Breast epithelium (tissue), 4 donors: ENCODE results near the gene PRTN3. TPM values are rescaled to one million over a fixed set of nuclear protein-coding genes. Genes with fewer than 3 reads are reported as not detected.

Experiments
- DNase-seq, 2 donors: peaks; one replicate each; pipeline ENCODE4 v3.0.0-alpha.2; 2019; ENCODE audit warnings: low spot score in 2 of 2
- H3K27ac ChIP-seq, 2 donors: fragments of 200-600 bp; sonication (generic) in 1 of 2; one replicate each; pipeline ENCODE4 v1.5.1; 2016 to 2019; ENCODE audit warnings: mild to moderate bottlenecking in 1 of 2
- H3K27me3 ChIP-seq, 2 donors: fragments of 200-600 bp; sonication (generic) in 1 of 2; one replicate each; pipeline versions ENCODE4 v1.5.1 to v1.6.0; 2017 to 2019; ENCODE audit warnings: control low read depth in 1 of 2, mild to moderate bottlenecking in 1 of 2
- H3K36me3 ChIP-seq: fragments of 200-600 bp; one replicate; pipeline ENCODE4 v1.5.1; 2019
- H3K4me1 ChIP-seq, 2 donors: fragments of 200-600 bp; sonication (generic); one replicate each; pipeline ENCODE4 v1.5.1; 2016 to 2019; ENCODE audit warnings: control low read depth in 1 of 2
- H3K4me3 ChIP-seq, 3 donors: fragments of 200-600 bp; sonication (generic); 1 replicate in 2 of 3; 2 replicates in 1 of 3; pipeline ENCODE4 v1.5.1; 2016 to 2019; ENCODE audit warnings: mild to moderate bottlenecking in 3 of 3, moderate library complexity in 2 of 3
- H3K9me3 ChIP-seq, 2 donors: fragments of 200-600 bp; sonication (generic) in 1 of 2; one replicate each; pipeline ENCODE4 v1.5.1; 2016 to 2019; ENCODE audit warnings: control low read depth in 1 of 2
- POLR2A ChIP-seq: fragments of 450-650 bp; IDR thresholded peaks from one replicate; pipeline ENCODE4 v1.6.1; 2016; ENCODE audit warnings: antibody characterized with exemption, mild to moderate bottlenecking, moderate library complexity
- POLR2AphosphoS5 ChIP-seq, 3 donors: sonication (generic); formaldehyde crosslinking; IDR thresholded peaks; one replicate each; pipeline ENCODE4 v1.6.1; 2017; ENCODE audit warnings: antibody characterized with exemption in 3 of 3
- intact Hi-C: fragments of 100-400 bp; cut with DNase I; formaldehyde crosslinking; loops from one replicate; pipeline ENCODE4 v1.15.1; 2023; ENCODE audit warnings: low total_unique reads
- total RNA-seq, 3 donors: library from RNA; depleted of rRNA; stranded (reverse); fragments of >200 nt; gene quantifications; one replicate each; pipeline ENCODE4 v1.1.0, GENCODE V29; 2016
- TF ChIP-seq, protein P1 (sequence below), 3 donors: fragments of 450-650 bp; IDR thresholded peaks; one replicate each; pipeline ENCODE4 v1.5.1; 2016 to 2017; ENCODE audit warnings: antibody characterized with exemption in 3 of 3, mild to moderate bottlenecking in 3 of 3, moderate library complexity in 3 of 3

Gene PRTN3
- total RNA-seq, 3 donors from 2014 or later = 0.44 to 1.1 TPM; not detected in 1

DNA sequence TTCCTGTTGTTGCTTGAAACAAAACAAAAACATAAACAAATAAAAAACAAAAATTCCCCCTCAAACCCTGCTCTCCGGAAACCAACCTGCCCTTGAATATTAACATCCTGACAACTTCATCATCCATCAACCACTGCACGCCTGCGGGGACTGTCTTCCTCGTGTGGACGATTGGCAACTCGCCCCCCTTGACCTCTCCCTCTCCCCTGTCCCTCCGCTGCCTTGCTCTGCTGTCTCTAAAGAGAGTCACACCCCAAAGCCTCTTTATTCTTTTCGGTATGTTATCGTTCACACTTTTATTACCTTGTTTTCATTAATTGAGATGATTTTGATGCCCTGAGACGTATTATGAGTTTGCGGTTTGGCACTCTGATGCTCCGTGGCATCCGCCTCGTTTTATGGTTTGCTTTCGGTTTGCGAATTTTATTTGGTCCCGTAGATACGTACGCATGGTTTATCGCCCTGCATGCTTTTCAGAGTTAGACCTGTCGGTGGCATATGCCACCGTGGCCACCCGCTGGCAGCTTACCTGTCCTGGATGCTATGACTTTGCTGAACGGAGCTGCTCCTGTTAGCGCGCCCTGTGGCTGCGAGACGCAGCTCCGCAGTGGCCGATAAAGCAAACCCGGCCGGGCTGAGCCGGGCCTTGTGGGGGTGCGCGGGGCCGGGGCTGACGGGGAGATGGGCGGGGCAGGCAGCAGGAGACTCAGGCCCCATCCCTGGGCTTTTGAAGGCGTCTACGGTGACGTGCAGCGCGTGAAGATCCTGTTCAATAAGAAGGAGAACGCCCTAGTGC lies 33.0 kb upstream of the PRTN3 start:
- peaks cover 5 to 8% of the 10 kb centered on the region in 2 donors for H3K4me1 ChIP-seq
- intact Hi-C loops = no loop called here
- H3K27ac ChIP-seq = peak overlapping the region in 1 of 2 donors; percentile 3
- TF ChIP-seq POLR2AphosphoS5 (IDR thresholded peaks at IDR 0.05) = no peak
- TF ChIP-seq, protein P1, sequence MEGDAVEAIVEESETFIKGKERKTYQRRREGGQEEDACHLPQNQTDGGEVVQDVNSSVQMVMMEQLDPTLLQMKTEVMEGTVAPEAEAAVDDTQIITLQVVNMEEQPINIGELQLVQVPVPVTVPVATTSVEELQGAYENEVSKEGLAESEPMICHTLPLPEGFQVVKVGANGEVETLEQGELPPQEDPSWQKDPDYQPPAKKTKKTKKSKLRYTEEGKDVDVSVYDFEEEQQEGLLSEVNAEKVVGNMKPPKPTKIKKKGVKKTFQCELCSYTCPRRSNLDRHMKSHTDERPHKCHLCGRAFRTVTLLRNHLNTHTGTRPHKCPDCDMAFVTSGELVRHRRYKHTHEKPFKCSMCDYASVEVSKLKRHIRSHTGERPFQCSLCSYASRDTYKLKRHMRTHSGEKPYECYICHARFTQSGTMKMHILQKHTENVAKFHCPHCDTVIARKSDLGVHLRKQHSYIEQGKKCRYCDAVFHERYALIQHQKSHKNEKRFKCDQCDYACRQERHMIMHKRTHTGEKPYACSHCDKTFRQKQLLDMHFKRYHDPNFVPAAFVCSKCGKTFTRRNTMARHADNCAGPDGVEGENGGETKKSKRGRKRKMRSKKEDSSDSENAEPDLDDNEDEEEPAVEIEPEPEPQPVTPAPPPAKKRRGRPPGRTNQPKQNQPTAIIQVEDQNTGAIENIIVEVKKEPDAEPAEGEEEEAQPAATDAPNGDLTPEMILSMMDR (IDR thresholded peaks at IDR 0.05) = no peak
- TF ChIP-seq POLR2A = no peak
- no peaks in the 10 kb centered on the region for H3K27me3 ChIP-seq
- no peak for DNase-seq
- peaks cover 31% of the 10 kb centered on the region for H3K36me3 ChIP-seq
- no peak overlapping the region for H3K4me3 ChIP-seq
- no peaks in the 10 kb centered on the region for H3K9me3 ChIP-seq

DNA sequence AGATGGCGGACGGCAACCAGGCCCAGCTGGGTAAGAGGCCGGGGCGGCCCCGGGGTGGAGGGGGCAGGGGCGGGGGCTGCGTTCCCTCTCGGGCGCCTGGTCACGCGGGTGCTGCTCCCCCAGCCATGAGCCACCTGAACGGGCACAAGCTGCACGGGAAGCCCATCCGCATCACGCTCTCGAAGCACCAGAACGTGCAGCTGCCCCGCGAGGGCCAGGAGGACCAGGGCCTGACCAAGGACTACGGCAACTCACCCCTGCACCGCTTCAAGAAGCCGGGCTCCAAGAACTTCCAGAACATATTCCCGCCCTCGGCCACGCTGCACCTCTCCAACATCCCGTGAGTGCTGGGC lies 32.4 kb upstream of the PRTN3 start:
- Histone ChIP-seq H3K4me1 (peaks cover 0 to 2% of the 10 kb centered on the region in 2 donors), H3K27me3 (no peaks in the 10 kb centered on the region), H3K9me3 (no peaks in the 10 kb centered on the region), H3K4me3 (no peak overlapping the region), H3K27ac (no peak overlapping the region), H3K36me3 (peaks cover 31% of the 10 kb centered on the region)
- intact Hi-C loops = no loop called here
- DNase-seq = no peak
- TF ChIP-seq POLR2A (no peak), POLR2AphosphoS5 (IDR thresholded peaks at IDR 0.05) (no peak)
- TF ChIP-seq, protein P1 (IDR thresholded peaks at IDR 0.05) = no peak

DNA sequence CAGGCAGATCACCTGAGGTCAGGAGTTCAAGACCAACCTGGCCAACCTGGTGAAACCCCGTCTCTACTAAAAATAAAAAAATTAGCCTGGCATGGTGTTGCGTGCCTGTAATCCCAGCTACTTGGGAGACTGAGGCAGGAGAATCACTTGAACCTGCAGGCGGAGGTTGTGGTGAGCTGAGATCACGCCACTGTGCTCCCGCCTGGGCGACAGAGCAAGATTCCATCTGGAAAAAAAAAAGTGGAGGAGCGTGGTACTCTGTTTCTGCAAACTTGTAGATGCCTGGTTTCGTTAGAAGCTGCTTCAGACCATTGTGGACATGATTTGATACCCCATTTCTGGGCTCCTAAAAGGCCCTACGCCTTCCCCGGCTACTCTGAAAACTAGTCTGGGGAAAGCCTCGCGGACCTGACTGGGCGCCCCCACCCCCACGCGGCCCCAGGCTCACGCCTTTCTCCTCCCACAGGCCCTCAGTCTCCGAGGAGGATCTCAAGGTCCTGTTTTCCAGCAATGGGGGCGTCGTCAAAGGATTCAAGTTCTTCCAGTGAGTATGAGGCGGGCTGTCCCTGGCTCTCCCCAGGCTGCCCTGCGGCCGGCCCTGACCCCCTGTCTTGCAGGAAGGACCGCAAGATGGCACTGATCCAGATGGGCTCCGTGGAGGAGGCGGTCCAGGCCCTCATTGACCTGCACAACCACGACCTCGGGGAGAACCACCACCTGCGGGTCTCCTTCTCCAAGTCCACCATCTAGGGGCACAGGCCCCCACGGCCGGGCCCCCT lies 30.5 kb upstream of the PRTN3 start:
- Histone ChIP-seq H3K9me3 (no peaks in the 10 kb centered on the region), H3K27ac (no peak overlapping the region), H3K36me3 (peaks cover 22% of the 10 kb centered on the region), H3K4me1 (no peaks in the 10 kb centered on the region), H3K27me3 (no peaks in the 10 kb centered on the region), H3K4me3 (no peak overlapping the region)
- TF ChIP-seq, protein P1 (IDR thresholded peaks at IDR 0.05) = no peak
- TF ChIP-seq POLR2AphosphoS5 (IDR thresholded peaks at IDR 0.05) (no peak), POLR2A (no peak)
- intact Hi-C loops = no loop called here
- no peak for DNase-seq

DNA sequence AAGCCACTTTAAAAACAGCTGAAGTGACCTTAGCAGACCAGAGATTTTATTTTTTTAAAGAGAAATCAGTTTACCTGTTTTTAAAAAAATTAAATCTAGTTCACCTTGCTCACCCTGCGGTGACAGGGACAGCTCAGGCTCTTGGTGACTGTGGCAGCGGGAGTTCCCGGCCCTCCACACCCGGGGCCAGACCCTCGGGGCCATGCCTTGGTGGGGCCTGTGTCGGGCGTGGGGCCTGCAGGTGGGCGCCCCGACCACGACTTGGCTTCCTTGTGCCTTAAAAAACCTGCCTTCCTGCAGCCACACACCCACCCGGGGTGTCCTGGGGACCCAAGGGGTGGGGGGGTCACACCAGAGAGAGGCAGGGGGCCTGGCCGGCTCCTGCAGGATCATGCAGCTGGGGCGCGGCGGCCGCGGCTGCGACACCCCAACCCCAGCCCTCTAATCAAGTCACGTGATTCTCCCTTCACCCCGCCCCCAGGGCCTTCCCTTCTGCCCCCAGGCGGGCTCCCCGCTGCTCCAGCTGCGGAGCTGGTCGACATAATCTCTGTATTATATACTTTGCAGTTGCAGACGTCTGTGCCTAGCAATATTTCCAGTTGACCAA lies 29.8 kb upstream of the PRTN3 start:
- Histone ChIP-seq H3K27me3 (no peaks in the 10 kb centered on the region), H3K4me3 (no peak overlapping the region), H3K36me3 (peaks cover 16% of the 10 kb centered on the region), H3K9me3 (no peaks in the 10 kb centered on the region), H3K27ac (peak overlapping the region in 1 of 2 donors; percentile 32), H3K4me1 (no peaks in the 10 kb centered on the region)
- TF ChIP-seq POLR2AphosphoS5 (IDR thresholded peaks at IDR 0.05) (no peak), POLR2A (no peak)
- TF ChIP-seq, protein P1 (IDR thresholded peaks at IDR 0.05) = no peak
- intact Hi-C loops = no loop called here
- DNase-seq = no peak
